H1 (cell line): Measurements from ENCODE around the gene EXOC1.

Experiments
- CREB1 ChIP-seq: IDR thresholded peaks from 2 replicates; pipeline ENCODE4 v1.6.1; 2012; ENCODE audit warnings: inconsistent platforms
- TF ChIP-seq, protein P1 (sequence below), 3 experiments: IDR thresholded peaks; 1 replicate in 2 of 3; 2 replicates in 1 of 3; pipeline versions ENCODE4 v1.5.1 to v1.6.1; 2011; ENCODE audit warnings: low read length in 3 of 3, mild to moderate bottlenecking in 3 of 3, inconsistent platforms in 2 of 3, low read depth in 1 of 3, moderate library complexity in 1 of 3; ENCODE audit not compliant: insufficient read depth in 1 of 3; ENCODE audit errors: control extremely low read depth in 1 of 3
- TF ChIP-seq, protein P2 (sequence below): IDR thresholded peaks from 2 replicates; pipeline ENCODE4 v1.6.1; 2012; ENCODE audit warnings: inconsistent platforms

DNA sequence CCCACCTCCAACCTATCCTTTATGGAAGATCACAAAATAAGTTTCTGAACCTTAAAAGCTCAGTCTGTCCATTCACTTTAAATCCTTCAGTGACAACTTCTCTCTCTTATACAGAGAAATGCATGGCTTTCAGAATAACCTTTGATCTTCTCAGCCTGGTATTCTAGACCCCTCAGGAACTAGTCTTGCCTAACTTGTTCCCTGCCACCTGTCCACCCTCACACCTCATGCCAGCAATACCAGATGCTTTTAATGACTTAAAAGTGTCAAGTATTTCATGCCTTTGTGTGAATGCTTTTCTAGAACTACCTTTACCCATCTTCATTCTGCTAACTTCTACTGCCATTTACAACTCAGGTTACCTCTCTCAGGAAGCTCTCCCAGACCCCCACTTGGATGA is 26.5 kb upstream of the EXOC1 start:
- no peak for TF ChIP-seq CREB1
- TF ChIP-seq, protein P1, sequence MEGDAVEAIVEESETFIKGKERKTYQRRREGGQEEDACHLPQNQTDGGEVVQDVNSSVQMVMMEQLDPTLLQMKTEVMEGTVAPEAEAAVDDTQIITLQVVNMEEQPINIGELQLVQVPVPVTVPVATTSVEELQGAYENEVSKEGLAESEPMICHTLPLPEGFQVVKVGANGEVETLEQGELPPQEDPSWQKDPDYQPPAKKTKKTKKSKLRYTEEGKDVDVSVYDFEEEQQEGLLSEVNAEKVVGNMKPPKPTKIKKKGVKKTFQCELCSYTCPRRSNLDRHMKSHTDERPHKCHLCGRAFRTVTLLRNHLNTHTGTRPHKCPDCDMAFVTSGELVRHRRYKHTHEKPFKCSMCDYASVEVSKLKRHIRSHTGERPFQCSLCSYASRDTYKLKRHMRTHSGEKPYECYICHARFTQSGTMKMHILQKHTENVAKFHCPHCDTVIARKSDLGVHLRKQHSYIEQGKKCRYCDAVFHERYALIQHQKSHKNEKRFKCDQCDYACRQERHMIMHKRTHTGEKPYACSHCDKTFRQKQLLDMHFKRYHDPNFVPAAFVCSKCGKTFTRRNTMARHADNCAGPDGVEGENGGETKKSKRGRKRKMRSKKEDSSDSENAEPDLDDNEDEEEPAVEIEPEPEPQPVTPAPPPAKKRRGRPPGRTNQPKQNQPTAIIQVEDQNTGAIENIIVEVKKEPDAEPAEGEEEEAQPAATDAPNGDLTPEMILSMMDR (IDR thresholded peaks at IDR 0.05; ENCODE audit: control extremely low read depth in 1 of 3, insufficient read depth in 1 of 3, low read depth in 1 of 3, low read length in 3 of 3): no peak
- TF ChIP-seq, protein P2, sequence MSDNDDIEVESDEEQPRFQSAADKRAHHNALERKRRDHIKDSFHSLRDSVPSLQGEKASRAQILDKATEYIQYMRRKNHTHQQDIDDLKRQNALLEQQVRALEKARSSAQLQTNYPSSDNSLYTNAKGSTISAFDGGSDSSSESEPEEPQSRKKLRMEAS: no peak
